ENCODE measurements around the gene WBP2NL.

DNA sequence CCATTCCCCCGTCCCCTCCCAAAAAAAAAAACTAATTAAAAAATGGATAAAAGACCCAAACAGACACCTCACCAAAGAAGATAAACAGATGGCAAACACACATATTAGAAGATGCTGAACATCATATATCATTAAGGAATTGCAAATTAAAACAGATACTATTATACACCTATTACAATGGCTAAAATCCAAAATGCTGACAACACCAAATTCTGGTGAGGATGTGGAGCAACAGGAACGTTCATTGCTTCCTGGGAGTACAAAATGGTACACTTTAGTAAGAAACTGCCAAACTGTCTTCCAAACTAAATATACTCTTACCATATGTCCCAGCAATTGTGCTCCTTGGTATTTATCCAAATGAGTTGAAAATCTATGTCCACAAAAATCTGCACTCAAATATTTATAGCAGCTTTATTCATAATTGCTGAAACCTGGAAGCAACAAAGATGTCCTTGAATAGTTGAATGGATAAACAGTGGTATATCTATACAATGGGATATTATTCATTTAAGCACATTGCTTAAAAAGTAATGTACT is 52.1 kb downstream of the WBP2NL start:
- TF ChIP-seq SP1 (IDR thresholded peaks at IDR 0.05) (no peak), CTBP1 (IDR thresholded peaks at IDR 0.05; ENCODE audit: borderline replicate concordance) (no peak), L3MBTL2 (conservative IDR thresholded peaks at IDR 0.05) (no peak), HDGF (IDR thresholded peaks at IDR 0.05; ENCODE audit: borderline replicate concordance) (no peak), TARDBP (IDR thresholded peaks at IDR 0.05) (no peak), BHLHE40 (IDR thresholded peaks at IDR 0.05; ENCODE audit: borderline replicate concordance) (no peak), FOXK2 (IDR thresholded peaks at IDR 0.05) (no peak), FOXA1 (IDR thresholded peaks at IDR 0.05) (no peak), LEF1 (IDR thresholded peaks at IDR 0.05; ENCODE audit: borderline replicate concordance) (no peak), FOXM1 (IDR thresholded peaks at IDR 0.05; ENCODE audit: borderline replicate concordance) (no peak), SUZ12 (IDR thresholded peaks at IDR 0.05) (no peak)
- TF ChIP-seq, protein P1, sequence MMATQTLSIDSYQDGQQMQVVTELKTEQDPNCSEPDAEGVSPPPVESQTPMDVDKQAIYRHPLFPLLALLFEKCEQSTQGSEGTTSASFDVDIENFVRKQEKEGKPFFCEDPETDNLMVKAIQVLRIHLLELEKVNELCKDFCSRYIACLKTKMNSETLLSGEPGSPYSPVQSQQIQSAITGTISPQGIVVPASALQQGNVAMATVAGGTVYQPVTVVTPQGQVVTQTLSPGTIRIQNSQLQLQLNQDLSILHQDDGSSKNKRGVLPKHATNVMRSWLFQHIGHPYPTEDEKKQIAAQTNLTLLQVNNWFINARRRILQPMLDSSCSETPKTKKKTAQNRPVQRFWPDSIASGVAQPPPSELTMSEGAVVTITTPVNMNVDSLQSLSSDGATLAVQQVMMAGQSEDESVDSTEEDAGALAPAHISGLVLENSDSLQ (IDR thresholded peaks at IDR 0.05), result no peak
